SK-N-SH (cell line): Measurements from ENCODE around the gene STX7. TPM values are rescaled to one million over a fixed set of nuclear protein-coding genes. Genes with fewer than 3 reads are reported as not detected.

ENCODE experiments used
- CTCF ChIA-PET: fragments of 300-600, 350-600 bp; formaldehyde crosslinking; extraction: SDS; loops from one replicate; lab custom pipeline; 2021; lab: Yijun Ruan, JAX
- POLR2A ChIA-PET: fragments of 350-600 bp; sonication (Branson Sonifier 250); formaldehyde crosslinking; extraction: SDS; loops from one replicate; lab custom pipeline; 2020; ENCODE audit warnings: antibody characterized with exemption, inconsistent platforms; lab: Yijun Ruan, JAX
- DNase-seq: peaks from one replicate; pipeline ENCODE4 v3.0.0; 2012
- H2AFZ ChIP-seq: fragments of 200-600 bp; sonication (generic); 2 replicates; pipeline ENCODE4 v1.8.1; 2016; ENCODE audit warnings: antibody characterized with exemption, mild to moderate bottlenecking, low read depth
- H3F3A ChIP-seq: fragments of 200-600 bp; sonication (generic); replicated peaks from 2 replicates; pipeline ENCODE3; 2016; ENCODE audit warnings: antibody characterized with exemption, mild to moderate bottlenecking; ENCODE audit not compliant: insufficient read depth
- H3K27ac ChIP-seq, 2 experiments: fragments of 200-500 bp in 1 of 2; fragments of 200-600 bp in 1 of 2; sonication (Bioruptor generic) in 1 of 2; sonication (generic), shearing (Covaris generic) in 1 of 2; 2 replicates each; pipeline versions ENCODE4 v1.5.1 to v1.6.1; 2014 to 2016; ENCODE audit warnings: low read depth in 2 of 2, inconsistent platforms in 1 of 2, low read length in 1 of 2, mild to moderate bottlenecking in 1 of 2, mixed read lengths in 1 of 2
- H3K27me3 ChIP-seq: fragments of 200-600 bp; sonication (generic), shearing (Covaris generic); 2 replicates; pipeline ENCODE4 v1.6.1; 2016; ENCODE audit warnings: mixed run types; ENCODE audit not compliant: insufficient read depth
- H3K36me3 ChIP-seq, 2 experiments: fragments of 200-500 bp in 1 of 2; fragments of 200-600 bp in 1 of 2; sonication (Bioruptor generic) in 1 of 2; sonication (generic) in 1 of 2; replicated peaks in 1 of 2; 2 replicates each; pipeline versions ENCODE3 to v1.5.1; 2014 to 2016; ENCODE audit warnings: low read length in 1 of 2, mild to moderate bottlenecking in 1 of 2; ENCODE audit not compliant: insufficient read depth in 2 of 2, control insufficient read depth in 1 of 2
- H3K4me1 ChIP-seq, 2 experiments: fragments of 200-500 bp in 1 of 2; fragments of 200-600 bp in 1 of 2; sonication (Bioruptor generic) in 1 of 2; sonication (generic), shearing (Covaris generic) in 1 of 2; 2 replicates each; pipeline versions ENCODE4 v1.5.1 to v1.6.1; 2014 to 2016; ENCODE audit warnings: low read depth in 1 of 2, low read length in 1 of 2, mixed run types in 1 of 2; ENCODE audit not compliant: insufficient read depth in 2 of 2, control insufficient read depth in 1 of 2
- H3K4me2 ChIP-seq: fragments of 200-600 bp; sonication (generic), shearing (Covaris generic); 2 replicates; pipeline ENCODE4 v1.6.1; 2017; ENCODE audit warnings: mixed run types
- H3K4me3 ChIP-seq, 2 experiments: fragments of 200-500 bp in 1 of 2; fragments of 200-600 bp in 1 of 2; sonication (Bioruptor generic) in 1 of 2; sonication (generic), shearing (Covaris generic) in 1 of 2; 2 replicates each; pipeline versions ENCODE4 v1.5.1 to v1.8.1; 2014 to 2016; ENCODE audit warnings: low read depth in 2 of 2, inconsistent platforms in 1 of 2, low read length in 1 of 2, mild to moderate bottlenecking in 1 of 2, mixed read lengths in 1 of 2, moderate library complexity in 1 of 2
- H3K79me2 ChIP-seq: fragments of 200-600 bp; sonication (generic); 2 replicates; pipeline ENCODE4 v1.8.1; 2017; ENCODE audit warnings: mild to moderate bottlenecking; ENCODE audit not compliant: insufficient read depth
- H3K9ac ChIP-seq: fragments of 200-600 bp; sonication (generic); 2 replicates; pipeline ENCODE4 v1.6.1; 2017; ENCODE audit warnings: mixed run types
- H3K9me2 ChIP-seq: fragments of 200-600 bp; sonication (generic); 2 replicates; pipeline ENCODE4 v1.6.1; 2017; ENCODE audit warnings: mixed run types
- H3K9me3 ChIP-seq: fragments of 200-600 bp; sonication (generic); 2 replicates; pipeline ENCODE4 v1.6.1; 2017; ENCODE audit warnings: mixed run types, mild to moderate bottlenecking, moderate library complexity
- H4K20me1 ChIP-seq: fragments of 200-600 bp; sonication (generic); 2 replicates; pipeline ENCODE4 v1.6.1; 2017; ENCODE audit warnings: mild to moderate bottlenecking, mixed run types; ENCODE audit not compliant: insufficient read depth
- CHD2 ChIP-seq: fragments of 150-350 bp; IDR thresholded peaks from 2 replicates; pipeline ENCODE4 v1.6.1; 2018; ENCODE audit warnings: low read length; ENCODE audit not compliant: partially characterized antibody
- EP300 ChIP-seq, 2 experiments: IDR thresholded peaks; 2 replicates each; pipeline versions ENCODE4 v1.4.0 to v1.6.1; 2012; ENCODE audit warnings: borderline replicate concordance in 1 of 2, low read depth in 1 of 2, low read length in 1 of 2
- FOSL2 ChIP-seq: IDR thresholded peaks from 2 replicates; pipeline ENCODE4 v1.4.0; 2012; ENCODE audit warnings: low read depth, mild to moderate bottlenecking, moderate library complexity, borderline replicate concordance
- FOXJ3 ChIP-seq: sonication (generic); formaldehyde crosslinking; IDR thresholded peaks from 2 replicates; pipeline ENCODE4 v1.5.1; 2020; ENCODE audit warnings: mild to moderate bottlenecking, missing genetic modification reagents
- FOXM1 ChIP-seq: IDR thresholded peaks from 2 replicates; pipeline ENCODE4 v1.4.0; 2012; ENCODE audit warnings: low read depth, mild to moderate bottlenecking
- GABPA ChIP-seq: IDR thresholded peaks from 2 replicates; pipeline ENCODE4 v1.4.0; 2012; ENCODE audit warnings: low read depth, mild to moderate bottlenecking
- GATA2 ChIP-seq: sonication (generic); formaldehyde crosslinking; IDR thresholded peaks from 2 replicates; pipeline ENCODE4 v1.5.0; 2020; ENCODE audit warnings: mild to moderate bottlenecking, missing genetic modification reagents
- MEF2A ChIP-seq: IDR thresholded peaks from 2 replicates; pipeline ENCODE4 v1.4.0; 2012; ENCODE audit warnings: low read depth, borderline replicate concordance
- NFIC ChIP-seq: IDR thresholded peaks from 2 replicates; pipeline ENCODE4 v1.4.0; 2012; ENCODE audit warnings: borderline replicate concordance
- POLR2AphosphoS5 ChIP-seq: IDR thresholded peaks from 2 replicates; pipeline ENCODE4 v1.6.1; 2012; ENCODE audit warnings: low read depth, low read length
- RCOR1 ChIP-seq: fragments of 150-350 bp; IDR thresholded peaks from 2 replicates; pipeline ENCODE4 v1.6.1; 2017; ENCODE audit warnings: antibody characterized with exemption, low read length
- RFX5 ChIP-seq: IDR thresholded peaks from 2 replicates; pipeline ENCODE4 v1.6.1; 2012; ENCODE audit warnings: mild to moderate bottlenecking, improper control_type of control experiment, low read length
- RXRA ChIP-seq: IDR thresholded peaks from 2 replicates; pipeline ENCODE4 v1.4.0; 2012; ENCODE audit warnings: low read depth, mild to moderate bottlenecking, borderline replicate concordance
- TAF1 ChIP-seq: IDR thresholded peaks from 2 replicates; pipeline ENCODE4 v1.6.1; 2012; ENCODE audit warnings: low read depth, mild to moderate bottlenecking, low read length, moderate library complexity, borderline replicate concordance
- TCF12 ChIP-seq: IDR thresholded peaks from 2 replicates; pipeline ENCODE4 v1.4.0; 2012
- YY1 ChIP-seq: IDR thresholded peaks from 2 replicates; pipeline ENCODE4 v1.4.0; 2012; ENCODE audit warnings: low read depth, mild to moderate bottlenecking
- WGBS: methylation state at CpG from one replicate; pipeline ENCODE4 v1.1.6; 2017; ENCODE audit warnings: low lambda C conversion rate; 5-methylcytosine and 5-hydroxymethylcytosine counted together
- polyA plus RNA-seq, 3 experiments: library from polyadenylated mRNA; depleted of rRNA; stranded (reverse); fragments of >200 nt; gene quantifications; 2 replicates each; pipeline ENCODE4 v1.2.3, GENCODE V29; 2012
- TF ChIP-seq, protein P1 (sequence below): IDR thresholded peaks from 2 replicates; pipeline ENCODE4; 2012
- TF ChIP-seq, protein P2 (sequence below): IDR thresholded peaks from 2 replicates; pipeline ENCODE4 v1.4.0; 2012; ENCODE audit warnings: low read depth, borderline replicate concordance

Gene STX7
- polyA plus RNA-seq, 1 of the 3 experiments (the other 2 are of a cell fraction), result 12.8 TPM

DNA sequence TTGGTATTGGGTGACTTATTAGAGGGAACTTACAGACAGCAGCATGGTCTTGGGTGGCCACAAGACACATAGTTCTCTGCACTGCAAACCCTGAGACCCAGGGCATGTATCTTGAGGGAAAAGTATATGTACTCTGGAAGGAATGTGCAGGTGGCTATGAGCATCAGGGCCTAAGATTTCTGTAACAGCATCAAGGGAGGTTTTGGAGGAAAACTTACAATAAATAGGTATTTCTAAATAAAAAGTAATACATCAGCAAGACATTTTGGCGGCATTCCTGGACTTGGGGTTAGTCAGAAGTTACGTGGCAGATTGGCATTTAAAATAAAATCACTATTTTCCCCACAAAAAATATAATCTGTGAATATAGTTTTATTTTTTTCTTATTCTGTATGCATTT, 8.0 kb upstream of the STX7 start:
- Histone ChIP-seq H3K4me3 (no peak overlapping the region), H3K4me2 (no peak overlapping the region), H2AFZ (no peak overlapping the region)

DNA sequence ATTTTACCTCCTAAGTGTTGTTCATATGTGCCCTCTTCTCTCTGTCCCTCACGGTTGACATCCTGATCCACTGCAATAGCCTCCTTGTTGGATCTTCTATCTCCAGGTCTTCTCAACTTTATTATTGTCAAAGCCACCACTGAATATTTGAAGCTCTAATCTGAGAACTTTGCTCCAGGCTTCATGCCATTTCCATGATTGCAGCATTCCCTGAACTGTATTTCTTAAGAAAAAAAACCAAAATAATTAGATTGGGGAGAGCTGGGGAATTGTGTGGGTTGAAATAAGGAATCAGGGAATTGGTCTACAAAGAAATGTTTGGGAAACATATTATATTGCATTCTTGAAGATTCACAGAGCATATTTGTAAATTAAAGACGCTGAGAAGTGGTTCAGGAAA, 2.5 kb upstream of the STX7 start:
- no peak overlapping the region for H2AFZ ChIP-seq
- no peak overlapping the region for H3K27ac ChIP-seq
- WGBS, result 7% methylated on average over 2 of the region's 2 CpGs
- peaks cover 38% of the 10 kb centered on the region; the same call in 1 of the 2 replicates for H3K27me3 ChIP-seq
- no peak overlapping the region for H3K4me3 ChIP-seq
- TF ChIP-seq GABPA (no peak), EP300 (IDR thresholded peaks at IDR 0.05; ENCODE audit: borderline replicate concordance in 1 of 2, low read depth in 1 of 2, low read length in 1 of 2) (no peak), TAF1 (no peak), MEF2A (no peak), FOXJ3 (CRISPR knock-in tag) (no peak), NFIC (no peak), FOSL2 (no peak), FOXM1 (no peak), POLR2AphosphoS5 (no peak), RCOR1 (no peak), GATA2 (CRISPR knock-in tag) (no peak), RFX5 (no peak), CHD2 (no peak), TCF12 (no peak)
- TF ChIP-seq, protein P1, sequence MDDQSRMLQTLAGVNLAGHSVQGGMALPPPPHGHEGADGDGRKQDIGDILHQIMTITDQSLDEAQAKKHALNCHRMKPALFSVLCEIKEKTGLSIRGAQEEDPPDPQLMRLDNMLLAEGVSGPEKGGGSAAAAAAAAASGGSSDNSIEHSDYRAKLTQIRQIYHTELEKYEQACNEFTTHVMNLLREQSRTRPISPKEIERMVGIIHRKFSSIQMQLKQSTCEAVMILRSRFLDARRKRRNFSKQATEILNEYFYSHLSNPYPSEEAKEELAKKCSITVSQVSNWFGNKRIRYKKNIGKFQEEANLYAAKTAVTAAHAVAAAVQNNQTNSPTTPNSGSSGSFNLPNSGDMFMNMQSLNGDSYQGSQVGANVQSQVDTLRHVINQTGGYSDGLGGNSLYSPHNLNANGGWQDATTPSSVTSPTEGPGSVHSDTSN, result no peak
- TF ChIP-seq, protein P2, sequence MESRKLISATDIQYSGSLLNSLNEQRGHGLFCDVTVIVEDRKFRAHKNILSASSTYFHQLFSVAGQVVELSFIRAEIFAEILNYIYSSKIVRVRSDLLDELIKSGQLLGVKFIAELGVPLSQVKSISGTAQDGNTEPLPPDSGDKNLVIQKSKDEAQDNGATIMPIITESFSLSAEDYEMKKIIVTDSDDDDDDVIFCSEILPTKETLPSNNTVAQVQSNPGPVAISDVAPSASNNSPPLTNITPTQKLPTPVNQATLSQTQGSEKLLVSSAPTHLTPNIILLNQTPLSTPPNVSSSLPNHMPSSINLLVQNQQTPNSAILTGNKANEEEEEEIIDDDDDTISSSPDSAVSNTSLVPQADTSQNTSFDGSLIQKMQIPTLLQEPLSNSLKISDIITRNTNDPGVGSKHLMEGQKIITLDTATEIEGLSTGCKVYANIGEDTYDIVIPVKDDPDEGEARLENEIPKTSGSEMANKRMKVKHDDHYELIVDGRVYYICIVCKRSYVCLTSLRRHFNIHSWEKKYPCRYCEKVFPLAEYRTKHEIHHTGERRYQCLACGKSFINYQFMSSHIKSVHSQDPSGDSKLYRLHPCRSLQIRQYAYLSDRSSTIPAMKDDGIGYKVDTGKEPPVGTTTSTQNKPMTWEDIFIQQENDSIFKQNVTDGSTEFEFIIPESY, result no peak
- TF ChIP-seq, all 33 proteins: peak for 0
- H3K9me2 ChIP-seq, result no peaks in the 10 kb centered on the region
- DNase-seq, result no peak
- ChIA-PET CTCF (interaction anchor here (0.6 to 2.0 kb wide), 4 partner anchors 15 to 1229 kb away, joined by 3 to 13 read pairs (median 6); no protein-coding TSS in a partner anchor), POLR2A (no interaction called here)
- no peak overlapping the region for H3K9ac ChIP-seq
- H3K9me3 ChIP-seq, result no peaks in the 10 kb centered on the region
- H3K4me2 ChIP-seq, result no peak overlapping the region
- peaks cover 4 to 8% of the 10 kb centered on the region in 2 experiments; a peak in 3 of 4 replicates for H3K4me1 ChIP-seq
- H3K79me2 ChIP-seq, result peaks cover 21% of the 10 kb centered on the region
- no peaks in the 10 kb centered on the region for H4K20me1 ChIP-seq
- H3F3A ChIP-seq, result no peaks in the 10 kb centered on the region
- H3K36me3 ChIP-seq, result no peaks in the 10 kb centered on the region

More for the DNA sequence above, 8.0 kb upstream of the STX7 start:
- no peaks in the 10 kb centered on the region for H3K79me2 ChIP-seq
- POLR2A ChIA-PET, result no interaction called here
- CTCF ChIA-PET, result interaction anchor here (1.2 kb wide), 1 partner anchor 37 kb away, joined by 4 read pairs; no protein-coding TSS in a partner anchor
- 1% methylated on average over 2 of the region's 2 CpGs for WGBS
- no peaks in the 10 kb centered on the region for H3K4me1 ChIP-seq
- H3K9me2 ChIP-seq, result no peaks in the 10 kb centered on the region
- TF ChIP-seq GABPA (no peak), YY1 (no peak), RXRA (no peak), GATA2 (CRISPR knock-in tag) (no peak), FOXJ3 (CRISPR knock-in tag) (no peak), MEF2A (no peak)
- H4K20me1 ChIP-seq, result no peaks in the 10 kb centered on the region
- no peak overlapping the region for H3K9ac ChIP-seq
- no peaks in the 10 kb centered on the region for H3F3A ChIP-seq
- H3K27ac ChIP-seq, result no peak overlapping the region
- no peaks in the 10 kb centered on the region for H3K36me3 ChIP-seq
- no peaks in the 10 kb centered on the region for H3K9me3 ChIP-seq
- DNase-seq, result no peak
- peaks cover 22% of the 10 kb centered on the region for H3K27me3 ChIP-seq
